Left ventricle myocardium inferior (tissue), 1 donor: ENCODE results near the gene UBAC1. TPM values are rescaled to one million over a fixed set of nuclear protein-coding genes. Genes with fewer than 3 reads are reported as not detected.

Source experiments
- DNase-seq: peaks from one replicate; pipeline ENCODE4 v3.0.0-alpha.2; 2020
- H3K27ac ChIP-seq: fragments of 200-600 bp; replicated peaks from 2 replicates; pipeline ENCODE4 v1.8.0; 2021
- H3K27me3 ChIP-seq: fragments of 200-600 bp; 2 replicates; pipeline ENCODE4 v1.8.0; 2021; ENCODE audit warnings: low read depth
- H3K36me3 ChIP-seq: fragments of 200-600 bp; 2 replicates; pipeline ENCODE4 v1.8.0; 2021
- H3K4me1 ChIP-seq: fragments of 200-600 bp; 2 replicates; pipeline ENCODE4 v1.8.0; 2021
- H3K4me3 ChIP-seq: fragments of 200-600 bp; 2 replicates; pipeline ENCODE4 v1.8.0; 2021; ENCODE audit warnings: mild to moderate bottlenecking, moderate library complexity
- H3K9me3 ChIP-seq: fragments of 200-600 bp; replicated peaks from 2 replicates; pipeline ENCODE4 v1.8.0; 2021
- intact Hi-C: fragments of 100-400 bp; cut with micrococcal nuclease; formaldehyde crosslinking; loops from one replicate; pipeline ENCODE4 v1.11.0; 2022
- total RNA-seq: library from RNA; stranded (reverse); fragmentation: NEBNext Ultra II Directional; extraction: Animal tissue kit (Norgen Biotek cat#: 25700); gene quantifications from one replicate; pipeline ENCODE4 v1.2.1, GENCODE V29; 2021
- TF ChIP-seq, protein P1 (sequence below): fragments of 200-600 bp; IDR thresholded peaks from 2 replicates; pipeline ENCODE4 v1.8.0; 2021; ENCODE audit warnings: antibody characterized with exemption, mild to moderate bottlenecking, borderline replicate concordance
- donor health status: DM: no; HTN: yes; CAD: no; lungs with severe emphysema.

The UBAC1 gene
- total RNA-seq, 1 donor from 2014 or later = 108 TPM

DNA sequence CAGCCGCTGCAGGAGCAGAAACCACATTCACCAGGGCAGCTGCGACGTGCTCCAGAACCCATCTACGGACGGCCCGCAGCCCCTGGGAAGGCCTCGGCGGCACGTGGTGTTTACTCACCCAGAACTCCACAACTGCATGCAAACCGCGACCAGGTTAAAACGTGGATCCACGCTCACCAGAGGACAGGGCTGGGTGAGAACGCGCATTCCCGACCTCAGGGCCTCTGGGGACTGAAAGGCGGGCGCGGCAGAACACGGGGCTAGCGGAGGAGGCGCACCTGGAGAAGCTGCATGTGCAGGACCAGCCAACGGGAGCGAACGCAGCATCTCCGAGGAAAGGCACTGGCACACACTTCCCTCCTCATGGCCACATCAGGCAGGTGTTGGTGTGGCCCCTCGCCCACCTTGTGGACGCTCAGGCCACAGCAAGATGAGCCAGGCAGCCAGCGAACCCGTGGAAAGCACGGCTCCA lies 29.8 kb downstream of the UBAC1 start:
- Histone ChIP-seq H3K4me3 (no peak overlapping the region), H3K36me3 (peaks cover 83% of the 10 kb centered on the region), H3K9me3 (peaks cover 5% of the 10 kb centered on the region), H3K4me1 (peaks cover 15% of the 10 kb centered on the region), H3K27me3 (no peaks in the 10 kb centered on the region), H3K27ac (no peak overlapping the region)
- intact Hi-C loops = no loop called here
- DNase-seq = no peak
- TF ChIP-seq, protein P1, sequence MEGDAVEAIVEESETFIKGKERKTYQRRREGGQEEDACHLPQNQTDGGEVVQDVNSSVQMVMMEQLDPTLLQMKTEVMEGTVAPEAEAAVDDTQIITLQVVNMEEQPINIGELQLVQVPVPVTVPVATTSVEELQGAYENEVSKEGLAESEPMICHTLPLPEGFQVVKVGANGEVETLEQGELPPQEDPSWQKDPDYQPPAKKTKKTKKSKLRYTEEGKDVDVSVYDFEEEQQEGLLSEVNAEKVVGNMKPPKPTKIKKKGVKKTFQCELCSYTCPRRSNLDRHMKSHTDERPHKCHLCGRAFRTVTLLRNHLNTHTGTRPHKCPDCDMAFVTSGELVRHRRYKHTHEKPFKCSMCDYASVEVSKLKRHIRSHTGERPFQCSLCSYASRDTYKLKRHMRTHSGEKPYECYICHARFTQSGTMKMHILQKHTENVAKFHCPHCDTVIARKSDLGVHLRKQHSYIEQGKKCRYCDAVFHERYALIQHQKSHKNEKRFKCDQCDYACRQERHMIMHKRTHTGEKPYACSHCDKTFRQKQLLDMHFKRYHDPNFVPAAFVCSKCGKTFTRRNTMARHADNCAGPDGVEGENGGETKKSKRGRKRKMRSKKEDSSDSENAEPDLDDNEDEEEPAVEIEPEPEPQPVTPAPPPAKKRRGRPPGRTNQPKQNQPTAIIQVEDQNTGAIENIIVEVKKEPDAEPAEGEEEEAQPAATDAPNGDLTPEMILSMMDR = no peak

DNA sequence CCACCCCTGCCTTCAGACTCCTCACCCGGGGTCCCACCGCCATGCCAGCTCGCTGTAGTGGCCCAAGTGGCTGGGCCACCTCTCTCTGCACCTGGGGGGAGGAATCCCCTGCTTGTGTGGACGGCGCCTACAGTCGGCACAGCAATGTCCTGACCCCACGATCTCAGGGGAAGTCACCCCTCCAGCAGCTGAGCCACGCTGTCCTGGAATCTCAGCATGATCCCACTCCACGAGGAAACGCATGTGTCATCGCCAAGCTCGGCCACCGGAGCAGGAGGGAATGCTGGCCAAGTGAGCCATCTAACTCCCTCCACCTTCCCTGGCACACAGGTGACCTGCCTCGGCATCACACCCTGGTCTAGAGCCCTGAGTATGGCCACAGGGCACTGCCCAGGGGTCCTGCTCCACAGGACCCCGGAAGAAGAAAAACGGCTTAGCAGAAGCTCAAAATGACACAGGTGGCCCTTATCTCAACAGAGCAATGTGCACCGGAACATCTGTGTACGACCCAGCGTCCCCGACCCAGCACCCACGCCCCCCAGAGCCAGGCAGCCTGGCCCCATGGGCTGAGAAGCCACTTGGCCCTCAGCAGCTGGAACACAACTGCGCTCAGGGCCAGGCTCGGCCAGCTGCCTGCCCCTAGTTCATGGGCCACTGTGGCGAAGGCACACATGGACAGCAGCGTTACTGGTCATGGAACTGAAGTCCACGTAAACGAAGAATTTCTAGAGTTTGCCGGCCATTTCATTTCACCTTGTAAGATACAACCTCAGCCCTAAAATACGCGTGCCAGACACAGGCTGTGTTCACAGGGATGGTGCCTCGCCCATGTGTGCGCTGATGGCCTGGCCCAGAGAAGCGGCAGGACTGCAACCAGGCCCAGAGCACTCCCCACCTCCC lies 30.5 kb downstream of the UBAC1 start:
- DNase-seq = no peak
- Histone ChIP-seq H3K27ac (no peak overlapping the region), H3K36me3 (peaks cover 83% of the 10 kb centered on the region), H3K4me1 (peaks cover 15% of the 10 kb centered on the region), H3K9me3 (no peaks in the 10 kb centered on the region), H3K4me3 (no peak overlapping the region), H3K27me3 (no peaks in the 10 kb centered on the region)
- TF ChIP-seq, protein P1 = no peak
- intact Hi-C loops = no loop called here

DNA sequence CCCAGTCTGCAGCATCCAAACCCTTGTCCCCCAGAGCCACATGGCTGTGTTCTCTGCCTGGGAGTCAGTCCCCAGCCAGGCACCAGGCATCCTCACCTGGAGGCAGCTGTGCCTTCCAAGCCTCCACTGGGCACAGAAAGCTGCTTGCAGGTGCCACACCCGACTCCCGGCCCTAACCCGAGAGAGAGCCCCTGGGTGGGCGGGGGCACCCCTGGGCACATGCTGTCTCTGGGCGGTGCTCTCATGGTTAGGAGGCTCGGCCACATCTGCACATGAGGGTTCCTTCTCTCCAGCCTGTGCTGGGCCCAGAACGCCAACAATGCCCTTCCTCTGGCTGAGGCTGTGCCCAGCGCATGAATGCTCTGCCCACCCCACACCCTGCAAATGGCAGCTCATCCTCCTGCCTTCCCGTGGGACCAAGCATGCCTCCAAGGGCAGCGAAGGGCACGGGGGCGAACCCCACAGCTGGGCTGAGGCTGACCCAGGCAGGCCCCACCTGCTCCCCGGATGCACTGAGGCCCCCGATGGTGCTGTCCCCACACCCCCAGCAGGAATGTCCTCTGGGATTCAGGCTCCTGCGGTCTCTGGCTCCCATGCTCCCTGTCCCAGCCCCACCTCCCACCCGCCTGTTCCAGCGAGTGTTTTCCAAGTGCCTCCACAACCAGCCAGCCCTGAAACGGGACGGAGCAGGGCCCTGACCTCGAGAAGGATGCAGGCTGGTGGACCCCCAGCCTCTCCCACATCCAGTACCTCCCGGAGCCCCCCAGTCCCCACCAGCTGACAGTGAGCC lies 31.3 kb downstream of the UBAC1 start:
- H3K4me1 ChIP-seq = peaks cover 15% of the 10 kb centered on the region
- intact Hi-C loops = no loop called here
- H3K36me3 ChIP-seq = peaks cover 83% of the 10 kb centered on the region

DNA sequence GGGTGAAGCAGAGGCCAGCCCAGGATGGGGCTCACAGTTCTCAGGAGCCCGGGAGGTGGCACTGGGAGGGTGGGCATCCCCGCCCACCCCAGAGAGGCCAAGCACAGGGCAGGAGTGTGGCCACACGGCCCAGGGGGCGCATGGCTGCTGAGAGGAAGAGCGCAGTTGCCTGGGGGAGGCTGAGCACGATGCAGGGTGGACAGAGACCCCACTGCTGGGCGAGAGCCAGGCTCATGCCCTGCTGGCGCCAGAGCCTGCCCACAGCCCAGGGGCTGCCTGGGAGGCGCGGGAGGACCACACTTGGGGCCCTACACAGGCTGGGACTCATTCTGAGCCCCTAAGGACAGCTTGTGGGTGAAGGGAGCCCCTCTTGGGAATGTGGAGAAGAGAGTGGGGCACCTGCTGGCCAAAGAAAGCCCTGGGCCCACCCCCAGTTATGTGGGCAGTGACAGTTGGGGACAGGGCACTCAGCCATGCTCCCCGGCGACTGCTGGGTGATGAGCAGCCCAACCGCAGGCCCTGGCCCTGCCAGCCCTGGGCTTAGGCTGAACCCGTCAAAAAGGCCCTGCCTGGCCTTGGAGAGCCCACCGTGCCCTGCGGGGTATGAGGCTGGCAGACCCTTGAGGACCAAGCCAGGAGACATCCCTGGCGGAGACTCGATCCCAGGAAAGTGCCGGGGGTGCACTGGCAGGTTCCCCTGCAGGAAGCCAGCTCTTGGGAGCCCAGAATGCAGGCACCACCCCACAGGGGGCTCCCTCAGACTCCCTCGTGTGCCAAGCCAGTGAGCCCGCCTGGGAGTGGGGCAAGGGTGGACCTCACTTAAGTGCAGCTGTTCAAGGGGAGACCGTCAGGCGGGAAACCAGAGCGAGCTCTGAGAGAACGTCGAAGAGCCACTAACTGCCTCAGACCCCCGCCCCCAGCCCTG lies 32.2 kb downstream of the UBAC1 start:
- H3K27me3 ChIP-seq = no peaks in the 10 kb centered on the region
- no peak for DNase-seq
- H3K4me1 ChIP-seq = peaks cover 15% of the 10 kb centered on the region
- H3K27ac ChIP-seq = no peak overlapping the region
- TF ChIP-seq, protein P1 = no peak
- H3K9me3 ChIP-seq = no peaks in the 10 kb centered on the region
- peaks cover 80% of the 10 kb centered on the region for H3K36me3 ChIP-seq
- intact Hi-C loops = no loop called here
- H3K4me3 ChIP-seq = no peak overlapping the region

More for the DNA sequence above, 31.3 kb downstream of the UBAC1 start:
- Histone ChIP-seq H3K27me3 (no peaks in the 10 kb centered on the region), H3K27ac (no peak overlapping the region), H3K4me3 (no peak overlapping the region), H3K9me3 (no peaks in the 10 kb centered on the region)
- TF ChIP-seq, protein P1 = no peak
- DNase-seq = no peak
